ENCODE measurements around the gene DIPK1C. TPM values are rescaled to one million over a fixed set of nuclear protein-coding genes. Genes with fewer than 3 reads are reported as not detected.

DIPK1C gene
- polyA plus RNA-seq, 4 donors = 0.10 to 0.43 TPM; not detected in 2

DNA sequence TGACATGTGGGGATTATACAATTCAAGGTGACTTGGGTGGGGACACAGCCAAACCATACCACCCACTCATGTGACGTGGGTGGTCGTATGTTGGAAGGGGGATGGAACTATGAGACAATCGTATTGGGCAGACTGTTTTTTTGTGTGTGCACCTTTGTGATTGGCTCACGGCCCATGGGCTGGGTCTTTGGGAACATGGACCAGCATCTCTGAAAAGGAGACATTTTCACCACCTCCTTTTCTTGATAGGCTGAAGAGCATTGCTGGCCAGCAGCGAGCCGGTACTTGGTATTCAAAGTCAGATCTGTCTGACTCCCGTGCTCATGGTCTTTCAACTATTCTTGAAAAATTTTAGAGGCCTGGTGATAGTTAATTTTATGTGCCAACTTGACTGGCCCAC, 62.1 kb downstream of the DIPK1C start:
- no peaks in the 10 kb centered on the region for H3K27me3 ChIP-seq (ENCODE audit: control insufficient read depth in 3 of 3, insufficient read depth in 3 of 3, low read length in 3 of 3)
- no peak overlapping the region for H3K27ac ChIP-seq (ENCODE audit: low read depth in 1 of 3, low read length in 2 of 3)
- H3K4me3 ChIP-seq (ENCODE audit: low read depth in 1 of 3, low read length in 3 of 3) = no peak overlapping the region
- no peaks in the 10 kb centered on the region for H3K9me3 ChIP-seq (ENCODE audit: control insufficient read depth in 2 of 2, insufficient read depth in 1 of 2, low read depth in 1 of 2, low read length in 1 of 2)
- H3K4me1 ChIP-seq (ENCODE audit: control insufficient read depth in 3 of 3, insufficient read depth in 2 of 3, low read depth in 1 of 3, low read length in 2 of 3) = peaks cover 0 to 2% (median 0%) of the 10 kb centered on the region in 3 donors
- FAIRE-seq (no peak), DNase-seq (no peak)
- 91 to 98% (median 91%) methylated on average over 7 of the region's 7 CpGs for whole genome bisulfite sequencing, 3 donors
- H3K36me3 ChIP-seq (ENCODE audit: control insufficient read depth in 3 of 3, insufficient read depth in 2 of 3, low read depth in 1 of 3, low read length in 3 of 3) = no peaks in the 10 kb centered on the region

DNA sequence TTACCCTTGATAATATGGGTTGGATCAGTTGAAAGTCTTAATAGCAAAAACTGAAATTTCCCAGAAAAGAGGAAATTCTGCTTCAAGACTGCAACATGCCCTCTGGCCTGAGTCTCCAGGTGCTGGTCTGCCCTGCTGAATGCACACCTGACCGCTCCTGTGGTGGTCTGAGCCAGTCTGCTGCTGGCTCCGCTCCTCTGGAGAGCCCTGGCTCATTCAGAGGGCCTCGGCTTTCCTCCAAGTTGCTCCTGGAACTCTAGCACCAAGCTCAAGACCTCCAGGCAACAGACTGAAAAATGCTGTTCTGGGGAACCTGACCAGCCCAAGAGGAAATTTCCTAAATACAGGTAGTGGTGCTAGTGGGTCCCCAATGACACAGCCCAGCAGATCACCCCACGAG, 64.8 kb downstream of the DIPK1C start:
- H3K9me3 ChIP-seq (ENCODE audit: control insufficient read depth in 2 of 2, insufficient read depth in 1 of 2, low read depth in 1 of 2, low read length in 1 of 2) = no peaks in the 10 kb centered on the region
- no peak overlapping the region for H3K4me3 ChIP-seq (ENCODE audit: low read depth in 1 of 3, low read length in 3 of 3)
- FAIRE-seq (no peak), DNase-seq (no peak)
- H3K27me3 ChIP-seq (ENCODE audit: control insufficient read depth in 3 of 3, insufficient read depth in 3 of 3, low read length in 3 of 3) = no peaks in the 10 kb centered on the region
- WGBS, 3 donors = 83 to 95% (median 89%) methylated on average over 4 of the region's 4 CpGs
- H3K4me1 ChIP-seq (ENCODE audit: control insufficient read depth in 3 of 3, insufficient read depth in 2 of 3, low read depth in 1 of 3, low read length in 2 of 3) = peaks cover 0 to 2% (median 0%) of the 10 kb centered on the region in 3 donors
- no peak overlapping the region for H3K27ac ChIP-seq (ENCODE audit: low read depth in 1 of 3, low read length in 2 of 3)
- no peaks in the 10 kb centered on the region for H3K36me3 ChIP-seq (ENCODE audit: control insufficient read depth in 3 of 3, insufficient read depth in 2 of 3, low read depth in 1 of 3, low read length in 3 of 3)

DNA sequence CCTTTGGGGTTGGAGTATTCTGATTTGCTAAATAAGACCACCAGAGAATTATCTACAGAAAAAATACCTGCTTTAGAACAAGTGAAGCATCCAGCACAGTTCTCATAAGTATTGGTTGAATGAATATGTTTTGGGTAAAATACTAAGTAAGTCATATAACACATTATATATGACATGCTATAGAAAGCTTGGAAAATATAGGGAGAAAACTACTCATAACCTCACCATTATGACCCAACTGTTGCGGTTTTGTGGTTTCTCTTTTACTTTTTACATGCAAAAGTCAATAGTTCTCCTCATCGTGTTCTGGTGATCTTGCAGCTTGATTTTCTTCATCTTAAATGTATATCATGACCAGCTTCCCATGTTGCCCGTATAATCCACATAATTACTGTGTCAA, 66.2 kb downstream of the DIPK1C start:
- Histone ChIP-seq H3K4me1 (ENCODE audit: control insufficient read depth in 3 of 3, insufficient read depth in 2 of 3, low read depth in 1 of 3, low read length in 2 of 3) (peaks cover 0 to 1% (median 0%) of the 10 kb centered on the region in 3 donors), H3K36me3 (ENCODE audit: control insufficient read depth in 3 of 3, insufficient read depth in 2 of 3, low read depth in 1 of 3, low read length in 3 of 3) (no peaks in the 10 kb centered on the region), H3K27ac (ENCODE audit: low read depth in 1 of 3, low read length in 2 of 3) (no peak overlapping the region), H3K4me3 (ENCODE audit: low read depth in 1 of 3, low read length in 3 of 3) (no peak overlapping the region), H3K27me3 (ENCODE audit: control insufficient read depth in 3 of 3, insufficient read depth in 3 of 3, low read length in 3 of 3) (no peaks in the 10 kb centered on the region), H3K9me3 (ENCODE audit: control insufficient read depth in 2 of 2, insufficient read depth in 1 of 2, low read depth in 1 of 2, low read length in 1 of 2) (no peaks in the 10 kb centered on the region)
- 76 to 83% (median 81%) methylated on average over 3 of the region's 3 CpGs for WGBS, 3 donors
- no peak for DNase-seq
- FAIRE-seq = no peak

DNA sequence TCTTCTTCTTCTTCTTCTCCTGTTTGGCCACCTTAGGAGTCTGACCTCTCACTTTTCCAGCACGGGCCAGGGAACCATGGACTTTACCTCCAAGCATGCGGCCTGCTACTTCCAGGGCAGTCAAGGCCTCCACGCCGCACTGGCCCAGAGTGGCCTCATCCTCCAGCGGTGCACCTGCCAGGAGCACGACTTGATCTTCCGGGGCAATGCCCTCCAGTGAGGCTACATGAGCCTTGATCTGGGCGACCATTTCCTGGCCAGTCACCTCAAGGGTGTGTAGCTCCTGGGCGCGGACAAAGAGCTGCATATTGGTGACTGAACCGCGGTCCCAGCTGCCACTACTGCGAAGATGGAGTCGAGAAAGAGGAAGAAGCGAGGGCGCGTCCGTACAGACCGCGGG, 67.1 kb downstream of the DIPK1C start:
- DNase-seq (no peak), FAIRE-seq (no peak)
- no peaks in the 10 kb centered on the region for H3K4me1 ChIP-seq (ENCODE audit: control insufficient read depth in 3 of 3, insufficient read depth in 2 of 3, low read depth in 1 of 3, low read length in 2 of 3)
- no peaks in the 10 kb centered on the region for H3K9me3 ChIP-seq (ENCODE audit: control insufficient read depth in 2 of 2, insufficient read depth in 1 of 2, low read depth in 1 of 2, low read length in 1 of 2)
- no peak overlapping the region for H3K4me3 ChIP-seq (ENCODE audit: low read depth in 1 of 3, low read length in 3 of 3)
- no peaks in the 10 kb centered on the region for H3K36me3 ChIP-seq (ENCODE audit: control insufficient read depth in 3 of 3, insufficient read depth in 2 of 3, low read depth in 1 of 3, low read length in 3 of 3)
- WGBS, 3 donors = 95 to 97% (median 96%) methylated on average over 20 of the region's 20 CpGs
- no peak overlapping the region for H3K27ac ChIP-seq (ENCODE audit: low read depth in 1 of 3, low read length in 2 of 3)
- no peaks in the 10 kb centered on the region for H3K27me3 ChIP-seq (ENCODE audit: control insufficient read depth in 3 of 3, insufficient read depth in 3 of 3, low read length in 3 of 3)

DNA sequence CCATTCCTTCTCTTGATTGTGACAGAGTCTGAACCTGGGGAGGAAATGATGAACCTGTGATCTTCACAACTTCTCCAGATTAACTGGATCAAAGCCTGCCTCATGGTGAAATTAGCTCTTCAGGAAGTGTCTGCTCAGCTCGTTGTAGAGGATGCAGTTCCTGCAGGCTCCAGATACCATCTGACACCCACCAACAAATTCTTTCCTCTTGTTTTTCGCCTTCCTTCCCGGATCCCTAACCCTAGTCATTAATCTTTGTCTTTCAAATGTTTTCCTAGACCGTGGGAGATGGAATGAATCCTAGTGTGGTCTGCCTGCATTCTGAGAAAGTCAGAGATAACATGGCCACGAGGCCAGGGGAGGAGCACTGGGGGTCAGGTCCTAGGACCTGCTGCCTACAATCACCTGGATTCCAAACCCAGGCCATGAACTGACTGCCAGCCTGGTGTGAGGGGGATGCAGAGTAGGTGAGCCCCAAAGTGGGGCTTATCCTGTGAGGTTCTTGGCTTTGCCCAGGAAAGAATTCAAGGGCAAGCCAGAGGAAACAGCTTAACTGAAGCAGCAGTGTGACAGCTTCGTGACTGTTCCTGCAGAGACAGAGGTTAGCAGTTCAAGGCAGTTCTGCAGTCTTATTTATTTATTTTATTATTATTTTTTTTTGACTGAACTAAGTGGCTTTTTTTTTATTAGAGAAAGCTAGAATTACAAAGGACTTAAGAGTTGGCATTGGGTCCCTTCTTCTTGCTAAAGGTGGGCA, 67.8 kb downstream of the DIPK1C start:
- Histone ChIP-seq H3K36me3 (ENCODE audit: control insufficient read depth in 3 of 3, insufficient read depth in 2 of 3, low read depth in 1 of 3, low read length in 3 of 3) (no peaks in the 10 kb centered on the region), H3K9me3 (ENCODE audit: control insufficient read depth in 2 of 2, insufficient read depth in 1 of 2, low read depth in 1 of 2, low read length in 1 of 2) (no peaks in the 10 kb centered on the region), H3K27ac (ENCODE audit: low read depth in 1 of 3, low read length in 2 of 3) (no peak overlapping the region), H3K27me3 (ENCODE audit: control insufficient read depth in 3 of 3, insufficient read depth in 3 of 3, low read length in 3 of 3) (no peaks in the 10 kb centered on the region), H3K4me3 (ENCODE audit: low read depth in 1 of 3, low read length in 3 of 3) (no peak overlapping the region), H3K4me1 (ENCODE audit: control insufficient read depth in 3 of 3, insufficient read depth in 2 of 3, low read depth in 1 of 3, low read length in 2 of 3) (no peaks in the 10 kb centered on the region)
- WGBS, 3 donors = 57 to 71% (median 64%) methylated on average over 6 of the region's 6 CpGs
- FAIRE-seq = no peak
- DNase-seq = no peak

DNA sequence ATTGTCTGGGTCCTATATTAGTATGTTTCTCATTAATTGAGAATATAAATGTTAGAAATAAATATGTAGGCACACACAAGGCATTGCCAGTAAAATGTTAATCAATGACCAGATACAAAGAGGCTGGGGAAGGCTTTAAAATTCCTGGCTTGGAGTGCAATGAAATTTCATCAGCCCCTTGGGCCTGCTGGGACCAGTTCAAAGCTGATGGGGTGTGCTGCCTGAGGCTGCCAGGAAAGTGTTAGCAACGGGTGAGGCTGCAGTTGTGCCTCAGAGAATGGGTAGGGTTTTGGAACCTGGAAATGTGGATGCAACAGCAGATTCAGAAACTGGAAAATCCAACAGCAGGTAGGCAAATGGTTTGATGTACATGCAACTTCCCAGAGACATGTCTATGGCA, 68.9 kb downstream of the DIPK1C start:
- H3K27ac ChIP-seq (ENCODE audit: low read depth in 1 of 3, low read length in 2 of 3) = no peak overlapping the region
- no peaks in the 10 kb centered on the region for H3K9me3 ChIP-seq (ENCODE audit: control insufficient read depth in 2 of 2, insufficient read depth in 1 of 2, low read depth in 1 of 2, low read length in 1 of 2)
- no peak overlapping the region for H3K4me3 ChIP-seq (ENCODE audit: low read depth in 1 of 3, low read length in 3 of 3)
- no peaks in the 10 kb centered on the region for H3K4me1 ChIP-seq (ENCODE audit: control insufficient read depth in 3 of 3, insufficient read depth in 2 of 3, low read depth in 1 of 3, low read length in 2 of 3)
- no peaks in the 10 kb centered on the region for H3K36me3 ChIP-seq (ENCODE audit: control insufficient read depth in 3 of 3, insufficient read depth in 2 of 3, low read depth in 1 of 3, low read length in 3 of 3)
- no peak for FAIRE-seq
- DNase-seq = no peak
- 52 to 68% (median 59%) methylated on average over 1 of the region's 1 CpG for WGBS, 3 donors
- H3K27me3 ChIP-seq (ENCODE audit: control insufficient read depth in 3 of 3, insufficient read depth in 3 of 3, low read length in 3 of 3) = no peaks in the 10 kb centered on the region

DNA sequence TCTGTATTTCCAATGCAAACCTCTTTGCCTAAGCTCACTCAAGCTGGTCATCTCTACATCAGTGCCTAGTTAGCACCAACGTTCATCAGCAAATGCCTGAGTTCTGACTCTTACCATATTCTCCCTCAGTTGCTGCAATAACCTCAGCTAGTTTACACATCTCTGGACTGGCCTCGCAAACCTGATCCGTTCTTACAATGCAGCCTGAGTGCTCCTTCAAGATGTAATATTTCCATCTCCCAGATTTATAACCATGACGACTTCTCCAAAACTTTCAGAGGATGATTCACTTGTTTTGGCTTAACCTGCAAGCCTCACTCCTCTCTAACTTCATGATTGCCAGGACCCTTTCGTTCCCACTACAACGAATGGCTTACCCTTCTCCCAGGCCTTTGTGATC, 69.7 kb downstream of the DIPK1C start:
- Histone ChIP-seq H3K4me3 (ENCODE audit: low read depth in 1 of 3, low read length in 3 of 3) (no peak overlapping the region), H3K9me3 (ENCODE audit: control insufficient read depth in 2 of 2, insufficient read depth in 1 of 2, low read depth in 1 of 2, low read length in 1 of 2) (no peaks in the 10 kb centered on the region), H3K36me3 (ENCODE audit: control insufficient read depth in 3 of 3, insufficient read depth in 2 of 3, low read depth in 1 of 3, low read length in 3 of 3) (no peaks in the 10 kb centered on the region), H3K27me3 (ENCODE audit: control insufficient read depth in 3 of 3, insufficient read depth in 3 of 3, low read length in 3 of 3) (no peaks in the 10 kb centered on the region), H3K4me1 (ENCODE audit: control insufficient read depth in 3 of 3, insufficient read depth in 2 of 3, low read depth in 1 of 3, low read length in 2 of 3) (no peaks in the 10 kb centered on the region), H3K27ac (ENCODE audit: low read depth in 1 of 3, low read length in 2 of 3) (no peak overlapping the region)
- WGBS, 3 donors = 79 to 89% (median 80%) methylated on average over 6 of the region's 6 CpGs
- FAIRE-seq (no peak), DNase-seq (no peak)
